NCI-H1694 (cell line): ENCODE data around the gene RICTOR.

ENCODE experiments used
- DNase-seq: peaks from one replicate; lab custom pipeline; 2025; lab: John Stamatoyannopoulos, UW

RICTOR gene

DNA sequence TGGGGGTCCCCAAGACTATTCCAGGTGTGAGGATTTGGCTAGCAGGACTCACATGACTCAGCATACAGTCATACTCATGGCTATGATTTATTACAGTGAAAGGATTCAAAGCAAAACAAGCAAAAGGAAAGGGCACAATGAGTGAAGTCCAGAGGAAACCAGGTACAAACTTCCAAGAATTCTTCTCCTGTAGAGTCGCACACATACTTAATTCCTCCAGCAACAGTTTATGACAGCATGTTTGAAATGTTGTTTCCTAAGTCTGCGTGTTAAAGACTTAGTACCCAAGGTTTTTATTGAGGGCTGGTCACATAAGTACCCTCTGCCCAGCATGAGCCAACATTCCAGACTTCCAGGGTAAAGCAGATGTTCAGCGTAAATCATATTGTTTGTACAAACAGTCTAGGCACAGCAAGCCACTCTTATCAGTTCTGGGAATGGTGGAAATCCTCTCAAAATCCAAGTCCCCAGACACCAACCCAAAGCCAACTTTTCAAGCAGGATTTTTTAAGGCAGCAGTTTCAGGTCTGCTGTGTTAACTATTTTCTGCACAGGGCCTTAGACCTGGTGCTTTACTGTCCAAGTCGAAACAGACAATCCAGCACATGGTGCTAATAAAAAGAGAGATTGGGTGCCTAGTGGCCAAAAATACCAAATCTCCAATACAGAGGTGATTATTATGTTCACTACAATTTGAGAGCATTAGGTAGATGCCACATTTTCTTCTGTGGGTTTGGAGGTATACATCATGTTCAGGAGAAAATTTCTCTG is 18.6 kb upstream of the RICTOR start:
- DNase-seq: no peak

DNA sequence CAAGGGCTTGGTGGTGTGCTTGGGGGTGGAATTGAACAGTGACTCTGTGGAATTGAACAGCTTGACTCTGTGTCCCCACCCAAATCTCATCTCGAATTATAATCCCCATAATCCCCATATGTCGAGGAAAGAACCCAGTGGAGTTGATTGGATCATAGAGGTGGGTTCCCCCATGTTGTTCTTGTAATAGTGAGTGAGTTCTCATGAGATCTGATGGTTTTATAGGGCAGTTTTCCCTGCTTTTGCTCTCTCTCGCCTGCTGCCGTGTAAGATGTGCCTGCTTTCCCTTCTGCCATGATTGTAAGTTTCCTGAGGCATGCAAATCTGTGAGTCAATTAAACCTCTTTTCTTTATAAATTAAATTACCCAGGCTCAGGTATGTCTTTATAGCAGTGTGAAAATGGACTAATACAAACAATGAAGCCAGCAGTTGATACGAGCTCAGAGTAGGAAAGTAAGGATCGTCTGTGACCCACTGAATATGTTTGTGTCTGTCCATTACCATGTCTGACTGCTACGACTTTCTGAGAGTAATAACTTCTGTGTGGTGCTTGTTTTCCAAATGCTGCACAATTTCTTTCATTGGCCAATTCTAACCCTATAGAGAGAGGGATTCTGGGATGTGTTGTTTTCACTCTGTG is 17.9 kb upstream of the RICTOR start:
- no peak for DNase-seq

DNA sequence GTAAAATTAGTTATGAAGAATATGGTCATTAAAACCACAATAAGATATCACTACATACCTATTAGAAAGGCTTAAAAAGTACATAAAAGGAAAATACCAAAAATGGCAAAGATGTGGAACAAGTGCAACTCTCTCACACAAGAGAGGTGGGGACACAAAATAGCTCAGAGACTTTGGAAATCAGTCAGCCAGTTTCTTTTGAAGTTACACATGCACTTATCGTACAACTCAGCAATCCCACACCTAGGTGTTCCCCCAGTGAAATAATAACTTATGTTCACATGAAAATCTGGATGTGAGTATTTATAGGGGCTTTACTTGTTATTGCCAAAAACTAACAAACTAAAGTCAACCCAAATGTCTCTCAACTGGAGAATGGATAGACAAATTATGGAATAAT is 9.8 kb upstream of the RICTOR start:
- no peak for DNase-seq

DNA sequence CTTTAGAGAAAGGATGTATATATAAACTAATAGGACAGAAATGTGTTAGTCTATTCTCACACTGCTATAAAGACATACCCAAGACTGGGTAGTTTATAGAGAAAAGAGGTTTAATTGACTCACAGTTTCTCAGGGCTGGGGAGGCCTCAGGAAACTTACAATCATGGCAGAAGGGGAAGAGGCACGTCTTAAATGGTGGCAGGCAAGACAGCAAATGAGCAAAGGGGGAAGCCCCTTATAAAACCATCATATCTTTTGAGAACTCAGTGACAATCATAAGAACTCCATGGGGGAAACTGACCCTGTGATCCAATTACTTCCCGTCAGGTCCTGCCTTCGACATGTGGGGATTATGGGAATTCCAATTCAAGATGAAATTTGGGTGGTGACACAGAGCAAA is 8.8 kb upstream of the RICTOR start:
- DNase-seq: no peak

DNA sequence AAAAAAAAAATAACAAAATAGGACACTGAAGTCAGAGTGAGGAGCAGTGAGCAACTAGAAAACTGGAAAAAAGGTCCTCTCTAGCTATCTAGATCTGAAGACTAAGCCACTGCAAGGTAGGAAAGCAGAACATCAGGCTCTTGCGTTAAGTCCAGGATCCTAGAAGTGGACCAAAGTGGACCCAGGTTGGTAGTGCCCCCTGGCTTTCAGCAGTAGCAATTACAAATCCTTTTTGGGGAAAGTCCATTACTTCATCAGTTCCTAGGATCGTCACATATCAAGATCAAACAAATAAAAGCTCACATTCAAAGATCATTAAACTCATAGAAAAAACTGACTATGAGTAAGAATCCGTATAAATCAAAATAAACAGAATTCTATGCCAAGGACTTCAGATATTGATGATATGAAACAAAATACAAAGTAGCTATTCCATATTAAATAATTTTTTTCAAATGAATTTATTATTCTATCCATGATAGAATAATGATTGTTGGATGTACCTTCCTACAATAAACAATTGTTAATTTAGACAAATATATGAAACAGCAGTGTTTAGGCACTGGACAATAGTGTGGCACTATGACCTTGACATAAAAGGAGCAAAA is 6.5 kb upstream of the RICTOR start:
- no peak for DNase-seq

DNA sequence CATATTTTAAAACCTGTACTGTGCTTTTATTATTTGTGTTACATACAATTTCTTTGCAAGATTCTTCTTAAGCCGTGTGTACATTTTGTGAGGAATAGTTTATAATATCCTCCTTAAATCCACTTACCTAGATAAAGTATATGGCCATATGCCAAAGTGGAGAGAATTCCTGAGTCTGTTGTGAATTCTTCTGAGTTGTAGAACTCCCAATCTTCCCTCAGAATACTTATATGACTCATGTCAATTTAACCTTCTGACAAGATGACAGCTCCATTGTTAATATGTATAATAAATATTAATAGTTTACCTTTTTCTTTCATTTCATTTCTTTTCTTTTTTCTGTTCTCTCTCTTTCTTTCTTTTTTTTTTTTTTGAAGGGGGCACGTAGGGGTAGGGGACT is 6.0 kb upstream of the RICTOR start:
- no peak for DNase-seq

DNA sequence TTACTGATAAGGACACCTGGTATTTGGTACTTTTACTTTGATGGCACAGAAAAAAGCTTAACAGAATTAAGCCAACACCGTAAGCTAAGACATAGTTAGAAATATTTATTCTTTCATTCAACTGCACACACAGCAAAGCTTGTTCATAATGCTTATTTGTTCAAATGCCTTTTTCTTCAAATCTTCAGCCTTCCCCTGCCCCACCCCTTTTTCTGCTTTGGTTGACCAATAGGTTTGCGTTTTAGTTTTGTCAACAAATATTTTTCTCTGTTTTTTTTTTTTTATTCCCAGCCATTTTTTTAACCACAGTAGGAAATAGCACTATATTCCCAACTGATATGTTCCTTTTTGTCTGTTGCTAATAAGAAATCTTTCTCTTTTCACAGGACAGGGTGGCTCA is 4.9 kb upstream of the RICTOR start:
- no peak for DNase-seq

DNA sequence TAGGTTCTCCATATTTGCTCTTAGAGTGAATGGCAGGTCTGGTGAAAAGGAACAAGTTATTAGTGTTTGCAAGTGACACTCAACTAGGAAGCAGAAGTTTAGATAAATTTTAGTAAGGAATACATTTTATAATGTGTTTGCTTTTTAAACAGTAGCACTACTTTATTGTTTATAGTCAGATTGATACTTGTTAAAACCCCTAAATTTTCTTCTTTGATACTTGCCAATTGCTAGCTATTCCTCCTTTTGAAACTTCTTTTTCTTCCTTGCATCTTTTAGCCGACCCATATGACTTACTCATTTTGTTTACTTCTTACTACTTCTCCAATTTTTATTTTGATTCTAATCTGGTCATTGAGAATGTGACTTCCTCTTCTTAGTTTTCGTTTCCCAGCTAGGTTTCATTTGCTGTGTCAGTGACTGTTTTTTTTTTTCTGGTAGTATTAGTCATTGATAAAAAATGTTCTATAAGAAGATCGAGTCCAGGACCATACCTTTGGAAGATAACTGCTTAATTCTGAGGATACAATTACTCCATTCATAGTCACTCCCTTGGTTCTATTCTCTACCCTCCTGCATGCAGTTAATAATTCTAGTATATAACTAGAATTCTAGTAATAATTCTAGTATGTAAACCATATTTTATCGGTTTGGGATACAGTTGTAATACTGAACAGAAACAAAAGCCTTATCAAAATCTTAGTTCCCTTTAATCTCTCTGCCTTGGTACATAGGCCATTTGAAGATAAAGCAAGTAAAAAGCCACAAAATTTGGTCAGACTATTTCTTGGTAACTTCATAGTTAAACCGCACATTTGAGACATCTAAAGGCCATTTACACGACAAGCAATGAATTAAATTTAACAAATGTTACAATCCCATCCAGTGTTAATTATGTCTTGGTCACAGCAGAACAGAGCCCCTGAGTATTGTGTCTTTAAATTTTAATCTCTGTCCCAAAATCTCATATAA is 2.8 kb upstream of the RICTOR start:
- DNase-seq: no peak

DNA sequence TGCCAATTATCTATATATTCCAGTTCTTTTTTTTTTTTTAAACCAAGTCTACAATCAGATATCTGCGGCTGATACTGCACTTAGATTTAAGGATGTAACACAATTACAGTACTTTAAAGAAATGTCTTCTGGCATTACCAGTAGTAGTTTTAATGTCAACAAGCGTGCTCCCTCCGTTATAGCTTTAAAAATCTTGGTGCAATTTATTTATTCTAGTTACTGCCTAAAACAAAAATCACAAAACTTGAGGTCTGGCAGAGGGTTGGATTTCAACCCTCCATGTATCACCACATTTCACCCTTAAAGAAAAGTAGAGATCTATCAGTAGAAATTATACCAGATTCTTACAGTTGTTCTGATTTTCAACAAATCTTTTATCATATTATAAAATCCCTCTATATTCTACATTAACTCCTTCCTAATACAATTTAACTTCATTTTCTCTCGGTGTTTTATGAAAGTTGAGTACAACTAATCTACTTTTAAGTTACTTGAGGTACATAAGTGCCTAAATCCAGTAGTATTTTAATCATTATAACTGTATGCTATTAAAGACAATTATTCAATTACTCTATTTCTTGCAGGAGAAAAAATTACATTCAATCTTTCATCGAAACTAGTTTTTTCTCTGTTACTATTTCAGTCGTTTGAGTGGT is 2.0 kb upstream of the RICTOR start:
- no peak for DNase-seq

DNA sequence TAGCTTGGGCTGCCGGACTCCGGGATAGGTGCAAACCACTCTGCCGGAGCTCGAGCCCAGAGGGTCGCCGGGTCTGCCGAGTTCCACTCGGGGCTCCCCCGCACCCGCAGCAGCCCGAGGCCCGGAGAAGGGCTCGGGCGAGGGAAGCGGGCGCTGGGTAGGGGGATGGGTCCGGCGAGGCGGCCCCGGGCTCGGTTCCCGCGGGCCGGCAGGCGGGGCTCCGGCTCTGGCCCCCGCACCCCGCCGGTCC is 507 bp downstream of the RICTOR start:
- no peak for DNase-seq

DNA sequence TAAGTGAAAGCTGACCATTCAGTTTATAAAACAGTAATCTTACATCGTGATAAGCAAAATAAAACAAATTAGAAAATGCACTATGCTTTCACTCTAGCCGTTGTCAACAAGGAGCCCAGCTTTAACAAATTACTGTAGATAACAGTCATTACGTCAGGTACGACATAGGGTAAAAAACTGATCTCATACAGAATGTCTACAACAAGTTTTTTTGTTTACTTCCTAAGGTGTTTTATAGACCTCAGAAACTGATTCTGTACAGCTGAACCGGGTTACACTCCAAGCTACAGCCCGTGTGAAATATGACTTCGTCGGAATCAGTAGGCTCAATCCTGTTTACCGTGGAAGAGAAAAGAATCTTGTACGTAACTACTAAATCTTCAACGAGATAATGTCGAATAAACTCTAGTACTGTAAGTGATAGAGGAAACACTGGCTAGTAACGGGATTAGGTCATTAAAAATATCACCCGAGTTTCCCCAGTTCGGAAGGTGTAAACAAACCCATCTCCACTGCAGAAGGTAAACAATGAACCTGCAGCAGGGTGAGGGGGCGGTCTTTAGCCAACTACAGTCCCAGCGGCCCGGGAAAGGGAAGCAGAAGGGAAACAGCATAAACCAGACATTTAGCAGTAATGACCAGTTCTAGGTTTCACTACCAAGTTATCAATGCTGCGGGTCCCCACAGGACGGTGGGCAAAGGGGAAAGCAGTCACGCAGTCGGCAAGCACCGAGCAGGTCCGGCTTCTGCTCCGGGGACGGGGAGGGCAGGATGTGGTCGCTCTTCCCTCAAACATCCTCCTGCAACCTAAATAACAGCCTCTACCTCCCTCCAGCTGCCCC is 1.1 kb downstream of the RICTOR start:
- no peak for DNase-seq

DNA sequence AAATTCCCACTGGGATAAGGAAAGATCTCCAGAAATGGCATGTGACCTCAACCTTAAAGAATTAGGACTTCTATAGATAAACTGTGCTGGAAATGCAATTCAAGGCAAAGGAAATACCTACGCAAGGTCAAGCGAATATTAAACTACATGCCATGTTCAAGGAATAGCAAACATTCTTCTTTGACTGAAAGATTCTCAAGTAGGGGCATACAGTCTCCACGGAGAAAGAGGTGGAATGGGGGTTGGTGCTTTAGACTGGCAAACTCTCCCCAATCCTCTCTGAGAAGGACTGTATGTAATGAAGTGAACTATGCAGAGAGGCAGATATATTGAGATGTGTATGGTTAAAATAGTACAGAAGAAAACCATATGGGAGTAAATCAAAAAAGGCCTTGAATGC is 6.1 kb downstream of the RICTOR start:
- no peak for DNase-seq

DNA sequence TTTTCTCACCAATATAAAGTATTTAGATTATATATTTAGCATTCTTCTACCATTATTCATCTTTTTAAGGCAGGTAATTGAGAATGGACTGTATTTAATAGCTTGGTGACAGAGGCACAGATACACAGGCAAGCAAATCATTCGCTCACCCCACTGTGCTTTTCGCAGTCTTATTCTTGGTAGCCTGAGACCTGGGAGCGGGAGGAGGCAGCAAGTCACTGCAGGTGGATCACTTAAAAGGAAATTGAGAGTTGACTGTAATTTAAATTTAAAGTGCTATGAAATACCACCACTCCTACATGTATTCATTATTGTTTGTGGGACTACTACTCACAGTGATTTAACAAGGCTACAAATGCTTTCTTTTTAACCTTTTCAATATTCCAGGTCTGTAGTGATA is 9.7 kb downstream of the RICTOR start:
- DNase-seq: no peak

DNA sequence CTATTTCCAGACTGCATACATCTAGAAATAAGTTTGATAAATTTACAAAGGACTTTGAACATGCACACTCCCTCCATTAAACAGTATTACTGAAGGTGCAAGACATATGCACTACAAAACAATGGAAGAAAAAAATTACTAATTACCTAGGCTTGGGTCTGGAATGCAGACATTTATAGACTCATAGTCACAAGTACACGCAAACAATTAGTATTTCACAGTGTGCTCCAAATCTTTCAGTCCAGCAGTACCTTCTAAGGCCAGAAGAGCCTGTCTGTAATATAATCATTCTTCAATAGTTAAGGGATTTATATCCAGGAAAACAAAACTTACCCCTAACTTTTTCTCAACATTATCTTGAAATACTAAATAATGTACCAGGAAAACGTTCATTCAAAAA is 11.2 kb downstream of the RICTOR start:
- DNase-seq: no peak

DNA sequence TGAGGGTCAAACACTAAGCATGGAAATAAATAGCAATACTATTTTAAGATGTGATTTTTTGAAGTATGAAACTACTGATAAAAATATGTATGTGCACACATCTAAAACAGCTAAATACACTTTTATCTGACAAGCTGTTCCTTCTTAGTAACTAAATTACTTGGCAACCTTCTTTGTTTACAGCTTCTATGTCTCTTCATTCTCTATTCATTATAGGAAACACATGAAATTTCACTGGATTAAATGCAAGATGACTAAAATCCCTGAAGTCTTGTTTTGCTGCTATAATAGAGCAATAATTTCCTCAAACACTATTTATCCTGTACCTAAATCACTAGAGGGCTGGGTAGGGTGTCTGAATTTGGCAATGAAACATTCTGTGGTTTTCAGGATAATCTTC is 11.7 kb downstream of the RICTOR start:
- DNase-seq: no peak

DNA sequence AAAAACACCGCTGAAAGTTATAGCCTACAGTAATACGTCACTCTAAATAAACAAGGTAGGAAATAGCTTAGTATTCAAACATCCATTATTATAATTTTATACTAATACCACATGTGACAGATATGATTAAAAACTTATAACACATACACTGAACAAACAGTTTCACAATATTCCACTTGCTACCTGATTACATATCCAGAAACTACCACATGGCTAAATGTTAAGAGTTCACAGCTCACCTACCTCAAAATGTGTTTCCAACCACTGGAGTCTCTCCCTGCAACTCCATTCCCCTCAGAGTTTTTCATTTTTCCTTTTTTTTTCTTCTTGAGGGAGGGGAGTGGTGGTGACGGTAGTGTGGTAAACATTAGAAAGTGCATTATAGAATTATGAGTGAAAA is 12.1 kb downstream of the RICTOR start:
- DNase-seq: no peak

DNA sequence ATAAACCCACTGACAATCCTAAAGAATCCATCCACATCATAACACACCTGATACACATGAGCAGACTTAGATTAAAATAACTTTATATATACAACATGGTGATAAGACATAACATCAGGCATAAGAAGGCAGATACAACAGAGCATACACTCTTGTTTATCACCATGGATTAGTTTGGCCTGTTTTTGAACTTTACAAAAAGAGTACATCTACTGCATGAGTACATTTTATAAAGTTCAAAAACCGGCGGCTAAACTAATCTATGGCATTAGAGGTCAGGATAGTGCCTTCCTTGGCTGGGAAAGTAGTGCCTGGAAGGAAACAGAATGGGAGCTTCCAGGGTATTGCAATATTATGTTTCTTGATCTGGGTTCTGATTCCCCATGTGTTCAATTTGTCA is 15.1 kb downstream of the RICTOR start:
- DNase-seq: no peak

DNA sequence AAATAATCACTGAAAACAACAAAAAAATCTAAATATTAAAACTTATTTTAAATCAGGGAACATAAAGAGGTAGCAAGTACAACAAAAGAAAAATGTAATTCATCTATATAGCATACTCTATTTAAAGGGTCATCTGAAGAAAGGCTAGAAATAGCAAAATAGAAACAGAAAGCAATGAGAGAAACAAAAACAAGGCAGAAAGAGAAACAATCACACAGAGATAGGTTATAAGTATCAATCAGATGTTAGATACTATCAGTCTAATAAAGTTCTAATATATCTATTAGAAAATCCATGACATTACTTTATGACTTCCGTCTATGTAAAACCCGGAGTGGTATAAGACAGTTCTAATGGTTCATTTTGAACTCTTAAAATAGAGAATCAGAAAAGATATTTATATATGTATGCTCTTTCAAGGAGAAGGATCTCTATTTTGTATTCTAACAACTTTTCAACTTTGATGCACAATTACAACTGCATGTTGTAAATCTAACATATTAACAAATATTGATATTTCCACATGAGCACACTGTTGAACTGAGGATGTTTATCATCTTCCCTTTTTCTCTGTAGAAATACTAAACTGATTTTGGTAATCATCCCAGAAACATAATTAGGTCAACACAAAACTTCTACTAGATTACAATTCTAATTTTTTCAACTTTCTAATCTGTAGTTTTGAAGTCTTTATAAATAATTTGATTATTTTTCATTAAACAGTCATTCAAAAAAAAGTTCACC is 15.8 kb downstream of the RICTOR start:
- no peak for DNase-seq

DNA sequence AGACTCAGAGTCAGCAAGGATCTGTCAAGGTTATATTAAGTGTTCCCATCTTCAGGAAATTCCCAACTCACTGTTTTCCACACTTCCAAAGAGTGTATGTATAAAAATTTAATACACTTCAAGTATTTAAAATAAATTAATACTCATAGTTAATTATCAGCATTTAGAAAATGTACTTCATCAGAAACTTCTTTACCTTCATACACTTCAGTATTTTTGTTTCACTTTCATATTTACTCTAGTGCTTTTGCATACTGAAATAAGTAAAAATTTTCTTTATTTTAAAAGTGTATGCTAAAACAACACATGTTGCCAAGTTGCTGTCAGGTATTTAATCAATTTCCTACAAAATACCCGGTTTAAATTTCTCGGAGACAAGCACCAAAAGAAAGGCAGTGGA is 16.5 kb downstream of the RICTOR start:
- no peak for DNase-seq

DNA sequence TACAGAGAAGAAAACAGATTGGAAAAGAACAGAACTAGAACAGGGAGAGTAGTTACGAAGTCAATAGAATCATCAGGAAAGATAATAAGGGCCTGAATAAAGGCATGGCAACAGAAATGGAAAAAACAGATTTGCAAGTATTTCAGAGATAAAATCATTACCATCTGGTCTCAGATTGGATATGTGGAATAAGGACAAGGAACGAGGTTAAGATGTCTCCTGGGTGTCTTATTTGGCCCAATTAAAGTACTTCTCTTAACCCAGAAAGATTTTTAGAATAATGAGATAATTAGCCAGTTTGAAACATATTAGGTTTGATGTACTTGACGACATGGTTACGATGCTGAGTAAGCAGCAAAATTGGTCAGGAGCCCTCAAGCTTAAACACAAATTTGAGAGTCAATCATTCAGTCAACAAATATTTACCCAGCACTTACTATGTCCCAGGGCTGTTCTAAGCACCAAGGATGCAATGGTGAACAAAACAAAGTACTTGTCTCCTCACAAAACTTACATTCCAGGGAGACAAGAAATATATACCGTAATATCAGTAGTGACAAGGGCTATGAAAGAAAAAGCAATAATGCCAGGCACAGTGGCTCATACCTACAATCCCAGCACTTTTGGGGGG is 18.3 kb downstream of the RICTOR start:
- no peak for DNase-seq
